ENCODE measurements around the gene ERCC6L2.

Gene ERCC6L2, protein sequence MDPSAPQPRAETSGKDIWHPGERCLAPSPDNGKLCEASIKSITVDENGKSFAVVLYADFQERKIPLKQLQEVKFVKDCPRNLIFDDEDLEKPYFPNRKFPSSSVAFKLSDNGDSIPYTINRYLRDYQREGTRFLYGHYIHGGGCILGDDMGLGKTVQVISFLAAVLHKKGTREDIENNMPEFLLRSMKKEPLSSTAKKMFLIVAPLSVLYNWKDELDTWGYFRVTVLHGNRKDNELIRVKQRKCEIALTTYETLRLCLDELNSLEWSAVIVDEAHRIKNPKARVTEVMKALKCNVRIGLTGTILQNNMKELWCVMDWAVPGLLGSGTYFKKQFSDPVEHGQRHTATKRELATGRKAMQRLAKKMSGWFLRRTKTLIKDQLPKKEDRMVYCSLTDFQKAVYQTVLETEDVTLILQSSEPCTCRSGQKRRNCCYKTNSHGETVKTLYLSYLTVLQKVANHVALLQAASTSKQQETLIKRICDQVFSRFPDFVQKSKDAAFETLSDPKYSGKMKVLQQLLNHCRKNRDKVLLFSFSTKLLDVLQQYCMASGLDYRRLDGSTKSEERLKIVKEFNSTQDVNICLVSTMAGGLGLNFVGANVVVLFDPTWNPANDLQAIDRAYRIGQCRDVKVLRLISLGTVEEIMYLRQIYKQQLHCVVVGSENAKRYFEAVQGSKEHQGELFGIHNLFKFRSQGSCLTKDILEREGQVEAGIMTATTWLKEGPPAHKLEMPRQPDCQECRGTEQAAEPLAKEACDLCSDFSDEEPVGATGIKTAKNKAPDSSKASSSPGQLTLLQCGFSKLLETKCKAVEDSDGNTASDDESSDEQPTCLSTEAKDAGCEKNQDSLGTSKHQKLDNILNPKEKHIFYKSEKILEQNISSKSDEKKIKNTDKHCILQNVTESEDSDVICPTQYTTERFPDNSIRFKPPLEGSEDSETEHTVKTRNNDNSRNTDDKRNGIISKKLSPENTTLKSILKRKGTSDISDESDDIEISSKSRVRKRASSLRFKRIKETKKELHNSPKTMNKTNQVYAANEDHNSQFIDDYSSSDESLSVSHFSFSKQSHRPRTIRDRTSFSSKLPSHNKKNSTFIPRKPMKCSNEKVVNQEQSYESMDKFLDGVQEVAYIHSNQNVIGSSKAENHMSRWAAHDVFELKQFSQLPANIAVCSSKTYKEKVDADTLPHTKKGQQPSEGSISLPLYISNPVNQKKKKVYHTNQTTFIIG (N-terminal part only)

DNA sequence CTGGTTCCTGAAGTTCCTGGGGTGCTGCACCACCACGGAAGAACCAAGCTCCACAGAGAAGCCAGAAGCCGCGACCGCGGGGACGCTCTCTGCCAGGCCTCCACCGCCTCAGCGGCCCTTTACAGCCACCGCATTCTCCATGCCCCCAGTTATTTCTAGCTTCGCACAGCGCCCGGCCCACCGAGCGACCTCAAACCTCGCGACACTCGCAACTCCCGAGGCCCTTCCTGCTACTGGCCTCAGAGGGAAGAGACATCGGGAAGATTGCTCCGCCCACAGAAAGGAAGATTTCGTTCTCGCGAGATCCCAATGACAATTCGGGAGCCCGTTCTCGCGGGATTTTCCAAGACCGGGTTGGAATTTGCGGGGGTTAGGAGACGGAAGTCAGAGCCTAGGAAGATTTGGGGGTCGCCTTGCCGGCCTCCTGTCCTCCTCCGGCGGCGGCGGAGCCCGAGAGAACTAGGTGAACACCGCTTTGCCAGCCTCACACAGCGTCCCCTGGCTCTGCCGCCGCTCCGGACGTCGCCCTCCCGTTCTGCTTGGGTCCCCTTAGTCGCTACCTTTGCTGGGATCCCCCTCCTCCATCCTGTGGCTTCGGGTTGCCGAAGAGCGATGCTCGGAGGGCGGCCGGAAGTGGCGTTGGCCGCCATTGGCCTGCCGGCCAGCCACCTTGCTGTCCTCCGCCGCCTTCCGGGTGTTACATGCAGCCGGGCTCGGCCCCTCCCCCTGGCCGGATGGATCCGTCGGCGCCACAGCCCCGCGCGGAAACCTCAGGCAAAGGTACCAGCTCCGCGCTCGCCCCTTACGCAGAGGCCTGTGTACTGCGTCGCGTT, at the start of gene ERCC6L2:
Gene ERCC6L2, plus strand, starts transcription at position 387 of the 833 bp plus-strand sequence. Its CDS starts 348 bp downstream, at position 735.
- TF ChIP-seq, protein P1, sequence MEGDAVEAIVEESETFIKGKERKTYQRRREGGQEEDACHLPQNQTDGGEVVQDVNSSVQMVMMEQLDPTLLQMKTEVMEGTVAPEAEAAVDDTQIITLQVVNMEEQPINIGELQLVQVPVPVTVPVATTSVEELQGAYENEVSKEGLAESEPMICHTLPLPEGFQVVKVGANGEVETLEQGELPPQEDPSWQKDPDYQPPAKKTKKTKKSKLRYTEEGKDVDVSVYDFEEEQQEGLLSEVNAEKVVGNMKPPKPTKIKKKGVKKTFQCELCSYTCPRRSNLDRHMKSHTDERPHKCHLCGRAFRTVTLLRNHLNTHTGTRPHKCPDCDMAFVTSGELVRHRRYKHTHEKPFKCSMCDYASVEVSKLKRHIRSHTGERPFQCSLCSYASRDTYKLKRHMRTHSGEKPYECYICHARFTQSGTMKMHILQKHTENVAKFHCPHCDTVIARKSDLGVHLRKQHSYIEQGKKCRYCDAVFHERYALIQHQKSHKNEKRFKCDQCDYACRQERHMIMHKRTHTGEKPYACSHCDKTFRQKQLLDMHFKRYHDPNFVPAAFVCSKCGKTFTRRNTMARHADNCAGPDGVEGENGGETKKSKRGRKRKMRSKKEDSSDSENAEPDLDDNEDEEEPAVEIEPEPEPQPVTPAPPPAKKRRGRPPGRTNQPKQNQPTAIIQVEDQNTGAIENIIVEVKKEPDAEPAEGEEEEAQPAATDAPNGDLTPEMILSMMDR (IDR thresholded peaks at IDR 0.05; ENCODE audit: low read length, missing control alignments) = no peak

DNA sequence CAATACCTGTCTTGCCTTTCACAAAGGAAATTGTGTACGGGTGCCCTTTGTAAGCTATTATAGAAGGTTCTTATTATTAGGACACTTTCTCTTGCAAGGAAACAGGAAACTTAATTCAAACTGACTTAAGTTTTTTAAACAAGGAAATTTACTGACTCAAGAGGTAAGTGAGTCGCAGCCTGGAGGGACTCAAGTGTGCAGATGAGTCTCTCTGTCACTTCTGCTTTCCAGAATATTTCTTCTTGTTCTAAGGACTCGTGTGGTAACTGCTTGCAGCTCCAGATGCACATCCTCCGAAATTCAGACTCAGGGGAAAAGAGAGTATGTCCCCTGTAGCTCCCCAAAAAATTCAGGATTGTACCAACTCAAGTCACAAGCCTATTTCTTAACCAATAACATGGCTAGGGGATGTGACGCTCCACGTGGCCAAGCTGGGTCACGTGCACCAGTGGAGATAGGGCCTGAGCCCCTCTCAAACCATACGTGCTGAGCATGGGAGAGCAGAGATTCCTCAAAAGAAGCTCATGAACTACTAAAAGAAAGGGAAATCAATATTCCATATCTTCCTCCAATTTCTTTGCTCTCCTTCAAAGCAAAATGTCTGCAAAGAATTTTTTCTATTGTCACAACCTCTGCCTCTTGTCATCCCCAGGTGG, 49.2 kb upstream of the ERCC6L2 start:
- no peak overlapping the region for H3K4me3 ChIP-seq (replicated peaks; ENCODE audit: low read depth, low read length)
- TF ChIP-seq, protein P1 (IDR thresholded peaks at IDR 0.05; ENCODE audit: low read length, missing control alignments) = no peak
- no peak for DNase-seq (ENCODE audit: low read depth)

More for the DNA sequence above, at the start of gene ERCC6L2:
- peak; percentile 99 for DNase-seq (ENCODE audit: low read depth)
- no peak within 1 kb of the TSS for H3K4me3 ChIP-seq (replicated peaks; ENCODE audit: low read depth, low read length)

DNA sequence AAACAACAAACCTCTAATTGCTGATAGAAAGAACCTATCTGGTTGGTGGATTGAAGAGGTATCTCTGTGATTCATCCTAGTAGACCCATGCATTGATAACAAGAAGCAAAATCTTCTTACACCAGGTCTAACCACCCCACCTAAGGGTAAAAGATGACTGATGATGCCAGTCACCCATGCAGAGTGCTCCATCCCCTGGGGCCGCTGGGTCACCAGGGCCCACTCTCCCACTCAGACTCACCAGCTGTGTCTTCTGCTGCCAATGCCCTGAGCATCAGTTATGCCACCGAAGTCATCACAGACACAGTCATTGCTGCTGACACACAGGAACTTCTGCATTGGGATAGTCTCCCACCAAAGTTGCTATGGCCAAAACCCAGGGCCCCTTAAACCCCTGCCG, 44.7 kb upstream of the ERCC6L2 start:
- no peak for DNase-seq (ENCODE audit: low read depth)
- TF ChIP-seq, protein P1 (IDR thresholded peaks at IDR 0.05; ENCODE audit: low read length, missing control alignments) = no peak

DNA sequence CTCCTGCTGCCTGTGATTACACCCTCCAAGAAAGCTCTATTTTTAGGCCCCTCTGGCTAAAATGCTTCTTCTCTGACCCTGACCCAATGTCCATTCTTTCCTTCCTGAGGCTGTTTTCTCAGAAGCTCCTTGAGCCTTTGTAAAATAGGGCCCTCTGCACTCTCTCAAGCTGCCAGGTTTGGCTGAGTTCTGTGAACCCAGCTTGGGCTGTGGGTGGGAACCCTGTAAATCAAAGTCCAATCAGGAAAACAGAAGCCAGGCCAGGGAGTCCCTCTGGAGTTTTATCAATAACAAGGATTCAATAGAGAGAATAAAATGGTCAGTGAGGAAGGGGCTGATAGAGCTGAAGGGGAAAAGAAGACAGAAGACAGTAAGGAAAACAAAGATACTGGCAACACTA, 43.7 kb upstream of the ERCC6L2 start:
- no peak for DNase-seq (ENCODE audit: low read depth)
- H3K4me3 ChIP-seq (replicated peaks; ENCODE audit: low read depth, low read length) = no peak overlapping the region
- TF ChIP-seq, protein P1 (IDR thresholded peaks at IDR 0.05; ENCODE audit: low read length, missing control alignments) = no peak

More for the DNA sequence above, 44.7 kb upstream of the ERCC6L2 start:
- H3K4me3 ChIP-seq (replicated peaks; ENCODE audit: low read depth, low read length) = no peak overlapping the region

DNA sequence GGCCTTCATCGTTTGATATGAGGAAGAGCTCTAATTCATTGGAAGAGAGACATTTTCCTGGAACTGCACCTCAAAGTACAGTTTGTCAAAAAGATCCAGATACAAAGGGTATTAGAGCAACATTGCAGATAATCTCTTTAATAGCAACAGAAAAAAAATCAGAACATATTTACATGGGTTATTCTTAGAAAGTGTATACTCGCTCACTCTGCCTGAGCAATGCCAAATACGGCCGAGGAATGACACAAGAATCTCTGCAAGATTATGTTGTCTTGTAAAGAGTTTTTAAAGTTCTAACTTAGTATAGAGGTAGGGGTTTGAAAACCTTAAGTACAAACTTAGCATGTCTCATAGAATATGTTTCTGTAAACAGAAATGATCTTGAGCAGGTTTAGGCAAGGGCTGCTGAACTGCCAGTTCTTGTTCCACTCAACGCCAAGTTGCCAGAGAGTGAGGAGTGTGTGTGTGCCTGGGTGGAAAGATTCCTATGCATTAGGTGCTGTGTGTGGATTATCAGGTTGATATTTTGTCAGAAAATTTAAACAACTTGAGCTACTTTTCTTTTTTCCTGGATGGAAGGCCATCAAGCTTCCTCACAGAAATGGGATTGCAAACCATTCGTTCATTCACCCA, 41.8 kb upstream of the ERCC6L2 start:
- TF ChIP-seq, protein P1 (IDR thresholded peaks at IDR 0.05; ENCODE audit: low read length, missing control alignments) = no peak
- no peak for DNase-seq (ENCODE audit: low read depth)
- no peak overlapping the region for H3K4me3 ChIP-seq (replicated peaks; ENCODE audit: low read depth, low read length)

Data from fibroblast of pulmonary artery (primary cell).